Esophagus muscularis mucosa (tissue), 4 donors: ENCODE data around the gene FAM114A1. TPM values are rescaled to one million over a fixed set of nuclear protein-coding genes. Genes with fewer than 3 reads are reported as not detected.
A peak's percentile ranks its signal among the peaks of the same experiment; 100 is the strongest.

ENCODE experiments used
- DNase-seq: peaks from one replicate; pipeline ENCODE4 v3.0.0-alpha.2; 2017; ENCODE audit errors: extremely low spot score
- H3K27ac ChIP-seq, 4 donors: fragments of 200-600 bp; sonication (generic); replicated peaks in 1 of 4; 1 replicate in 3 of 4; 2 replicates in 1 of 4; pipeline ENCODE4 v1.5.1; 2016 to 2019; ENCODE audit warnings: mild to moderate bottlenecking in 1 of 4
- H3K27me3 ChIP-seq, 4 donors: fragments of 200-600 bp; sonication (generic); one replicate each; pipeline versions ENCODE4 v1.5.1 to v1.6.0; 2016 to 2019
- H3K36me3 ChIP-seq, 4 donors: fragments of 200-600 bp; sonication (generic); one replicate each; pipeline ENCODE4 v1.5.1; 2016 to 2019
- H3K4me1 ChIP-seq, 4 donors: fragments of 200-600 bp; sonication (generic); one replicate each; pipeline ENCODE4 v1.5.1; 2016 to 2019
- H3K4me3 ChIP-seq, 4 donors: fragments of 200-600 bp; sonication (generic); 1 replicate in 2 of 4; 2 replicates in 2 of 4; pipeline ENCODE4 v1.5.1; 2016 to 2019; ENCODE audit warnings: mild to moderate bottlenecking in 4 of 4, moderate library complexity in 1 of 4
- H3K9me3 ChIP-seq, 4 donors: fragments of 200-600 bp; sonication (generic); 1 replicate in 3 of 4; 2 replicates in 1 of 4; pipeline ENCODE4 v1.5.1; 2016 to 2019
- CTCF ChIP-seq, 3 experiments: fragments of 200-600 bp in 2 of 3; fragments of 450-650 bp in 1 of 3; sonication (generic) in 2 of 3; IDR thresholded peaks; one replicate each; pipeline ENCODE4 v1.5.1; 2017 to 2019; ENCODE audit warnings: antibody characterized with exemption in 3 of 3, mild to moderate bottlenecking in 2 of 3, moderate library complexity in 1 of 3
- EP300 ChIP-seq: sonication (generic); formaldehyde crosslinking; IDR thresholded peaks from one replicate; pipeline ENCODE4 v1.6.1; 2017; ENCODE audit warnings: antibody characterized with exemption
- POLR2A ChIP-seq: fragments of 450-650 bp; IDR thresholded peaks from one replicate; pipeline ENCODE4 v1.6.1; 2017; ENCODE audit warnings: antibody characterized with exemption, moderate library complexity, mild to moderate bottlenecking, low read depth
- POLR2AphosphoS5 ChIP-seq, 2 donors: sonication (generic); formaldehyde crosslinking; IDR thresholded peaks; one replicate each; pipeline ENCODE4 v1.6.1; 2017; ENCODE audit warnings: antibody characterized with exemption in 2 of 2
- WGBS: methylation state at CpG from one replicate; pipeline ENCODE4 v1.1.5; 2018; 5-methylcytosine and 5-hydroxymethylcytosine counted together
- intact Hi-C: fragments of 100-400 bp; cut with DNase I; formaldehyde crosslinking; loops from one replicate; pipeline ENCODE4 v1.15.1; 2023
- small RNA-seq, 3 donors: library from RNA; depleted of rRNA; stranded (forward); fragments of <200 nt; gene quantifications; one replicate each; pipeline ENCODE3, GENCODE V24; 2016
- total RNA-seq, 4 donors: library from RNA; depleted of rRNA; stranded (reverse); fragments of >200 nt; gene quantifications; one replicate each; pipeline versions ENCODE4 v1.1.0 to v1.2.1, GENCODE V29; 2016

FAM114A1 gene
- total RNA-seq, 4 donors from 2014 or later: 88.6 to 145 (median 110) TPM

GRCh38 chr4:38990241-38990640 lies 122.6 kb downstream of the FAM114A1 start:
- Histone ChIP-seq H3K36me3 (no peaks in the 10 kb centered on the region), H3K4me3 (no peak overlapping the region), H3K9me3 (no peaks in the 10 kb centered on the region), H3K4me1 (no peaks in the 10 kb centered on the region), H3K27ac (no peak overlapping the region), H3K27me3 (no peaks in the 10 kb centered on the region)
- TF ChIP-seq POLR2A (no peak), POLR2AphosphoS5 (IDR thresholded peaks at IDR 0.05) (no peak), CTCF (IDR thresholded peaks at IDR 0.05) (no peak), EP300 (no peak)
- no peak for DNase-seq
- intact Hi-C loops: no loop called here
- 82% methylated on average over 5 of the region's 5 CpGs for WGBS

DNA sequence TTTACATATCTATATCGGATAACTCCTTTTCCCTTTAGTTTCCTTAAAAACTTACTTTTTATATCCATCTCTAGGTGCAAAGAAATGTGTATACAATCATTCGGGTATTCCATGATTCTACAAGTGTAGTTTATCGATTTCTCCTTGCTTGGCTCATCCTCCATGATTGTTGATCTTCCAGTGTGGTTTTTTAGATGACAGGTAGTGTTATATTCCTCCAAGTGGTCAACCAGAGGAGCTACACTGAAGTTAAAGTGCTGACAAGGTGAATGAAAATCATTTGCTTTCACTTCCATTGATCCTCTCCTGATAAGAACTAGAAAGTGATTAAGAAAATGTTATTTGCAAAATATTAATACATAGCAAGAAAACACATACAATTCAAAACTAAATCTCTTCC lies 126.1 kb downstream of the FAM114A1 start:
- no peaks in the 10 kb centered on the region for H3K36me3 ChIP-seq
- intact Hi-C loops: no loop called here
- no peaks in the 10 kb centered on the region for H3K9me3 ChIP-seq
- 92% methylated on average over 3 of the region's 3 CpGs for WGBS
- no peak for TF ChIP-seq POLR2AphosphoS5 (IDR thresholded peaks at IDR 0.05)
- TF ChIP-seq EP300: no peak
- TF ChIP-seq CTCF (IDR thresholded peaks at IDR 0.05): peak in 2 of 3 experiments; percentile 18 to 27
- TF ChIP-seq POLR2A: no peak
- H3K27ac ChIP-seq: no peak overlapping the region
- H3K27me3 ChIP-seq: no peaks in the 10 kb centered on the region
- H3K4me1 ChIP-seq: no peaks in the 10 kb centered on the region
- DNase-seq: no peak
- no peak overlapping the region for H3K4me3 ChIP-seq

GRCh38 chr4:38994135-38994534 lies 126.5 kb downstream of the FAM114A1 start:
- 96% methylated on average over 4 of the region's 4 CpGs for WGBS
- Histone ChIP-seq H3K9me3 (no peaks in the 10 kb centered on the region), H3K27ac (no peak overlapping the region), H3K27me3 (no peaks in the 10 kb centered on the region), H3K4me3 (no peak overlapping the region), H3K36me3 (no peaks in the 10 kb centered on the region), H3K4me1 (no peaks in the 10 kb centered on the region)
- TF ChIP-seq EP300: no peak
- TF ChIP-seq POLR2A: no peak
- TF ChIP-seq POLR2AphosphoS5 (IDR thresholded peaks at IDR 0.05): no peak
- no peak for TF ChIP-seq CTCF (IDR thresholded peaks at IDR 0.05)
- intact Hi-C loops: no loop called here
- DNase-seq: no peak

Small RNAs within 50 kb of the gene (small RNA-seq; reads per million reads assigned to genes)
- gene MIR574: 17.6 to 38.8 (median 17.9) reads per million in 3 donors

Other genes with a start within 250 kb of the FAM114A1 start
- gene KLF3, start 203.6 kb upstream of the FAM114A1 start, total RNA-seq: 10 to 100 TPM; 30.8 to 50.4 (median 40.4) TPM
- gene TLR10, start 84.8 kb upstream of the FAM114A1 start, total RNA-seq: under 1 TPM in 1 of 4 donors, not detected in 3; 0.17 TPM
- 10 to 100 TPM in 2 of 4 donors, 1 to 10 TPM in 2; 4.3 to 14.9 (median 9.1) TPM for gene TLR1, start 63.0 kb upstream of the FAM114A1 start, total RNA-seq
- 1 to 10 TPM; 1.1 to 1.8 (median 1.7) TPM for gene TLR6, start 11.0 kb upstream of the FAM114A1 start, total RNA-seq
- under 1 TPM in 1 of 4 donors, not detected in 3; 0.50 TPM for gene TMEM156, start 164.6 kb downstream of the FAM114A1 start, total RNA-seq
- 100 to 1,000 TPM in 3 of 4 donors, 10 to 100 TPM in 1; 92.7 to 187 (median 111) TPM for gene KLHL5, start 194.4 kb downstream of the FAM114A1 start, total RNA-seq